HG02759 (cell line): ENCODE measurements around the gene PTPRT.

Experiments
- ATAC-seq: cut with Tn5 transposase; IDR thresholded peaks from one replicate; pipeline ENCODE4 v1.9.1; 2021; ENCODE audit warnings: mild to moderate bottlenecking, moderate library complexity; ENCODE audit not compliant: unreplicated experiment

Gene PTPRT

GRCh38 chr20:43028470-43028869 is 161.2 kb downstream of the PTPRT start:
- no peak for ATAC-seq

GRCh38 chr20:43023836-43024235 is 165.9 kb downstream of the PTPRT start:
- no peak for ATAC-seq

DNA sequence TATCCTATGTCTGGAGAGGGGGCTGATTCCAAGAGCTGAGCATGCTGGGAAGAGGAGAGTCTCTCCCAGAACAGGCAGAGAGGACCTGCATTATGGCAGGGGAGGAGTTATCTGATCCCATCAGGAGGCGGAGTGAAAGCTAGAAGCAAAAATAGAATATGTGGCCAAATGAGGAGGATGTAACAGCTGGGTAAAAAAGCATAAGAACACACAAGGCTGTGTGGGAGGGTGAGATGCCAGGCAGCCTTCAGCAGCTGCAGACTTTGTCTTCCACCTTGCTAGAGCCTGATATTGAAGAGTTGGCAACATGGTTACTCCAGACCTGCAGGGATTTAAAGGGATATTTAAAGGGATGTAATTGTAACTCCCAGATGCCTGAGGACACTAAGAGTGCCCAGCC is 167.1 kb downstream of the PTPRT start:
- no peak for ATAC-seq

DNA sequence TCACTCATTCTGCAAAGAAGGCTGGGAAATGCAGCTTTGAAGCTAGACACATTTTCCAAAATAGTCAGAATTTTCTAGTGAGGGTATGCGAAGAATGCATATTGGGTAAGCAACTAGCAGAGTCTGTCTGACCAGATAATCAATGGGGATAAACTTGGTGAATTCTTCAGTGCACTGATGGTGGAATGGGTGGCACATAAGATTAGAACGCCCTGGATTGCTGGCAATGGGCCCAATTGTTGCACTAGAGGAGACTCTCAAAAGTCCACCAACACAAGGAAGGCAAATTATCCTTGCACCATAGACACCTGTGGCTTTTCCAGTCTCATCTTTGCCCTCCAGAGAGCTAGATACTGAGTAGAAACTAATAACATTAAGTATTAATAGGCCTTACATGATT is 167.6 kb downstream of the PTPRT start:
- ATAC-seq, result no peak

- no peak for ATAC-seq
Observed at GRCh38 chr20:43017241-43018030, 172.3 kb downstream of the PTPRT start.

DNA sequence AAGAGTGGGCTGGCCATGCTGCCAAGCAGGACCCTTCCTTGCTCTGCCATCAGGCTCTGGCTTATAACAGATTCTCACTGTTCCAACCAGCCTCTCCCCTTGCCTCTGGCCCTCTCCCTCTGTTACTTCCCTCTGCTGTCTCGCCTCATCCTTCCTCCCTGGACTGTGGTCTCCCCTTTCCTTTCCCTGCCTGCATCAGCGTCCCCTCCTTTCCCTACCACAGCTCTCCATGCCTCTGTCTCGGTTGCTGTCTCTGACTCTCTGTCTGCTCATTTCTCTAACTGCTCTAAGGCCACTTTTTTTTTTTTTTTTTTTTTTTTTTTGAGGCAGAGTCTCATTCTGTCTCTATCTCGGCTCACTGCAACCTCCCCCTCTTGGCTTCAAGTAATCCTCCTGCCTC is 173.4 kb downstream of the PTPRT start:
- no peak for ATAC-seq

DNA sequence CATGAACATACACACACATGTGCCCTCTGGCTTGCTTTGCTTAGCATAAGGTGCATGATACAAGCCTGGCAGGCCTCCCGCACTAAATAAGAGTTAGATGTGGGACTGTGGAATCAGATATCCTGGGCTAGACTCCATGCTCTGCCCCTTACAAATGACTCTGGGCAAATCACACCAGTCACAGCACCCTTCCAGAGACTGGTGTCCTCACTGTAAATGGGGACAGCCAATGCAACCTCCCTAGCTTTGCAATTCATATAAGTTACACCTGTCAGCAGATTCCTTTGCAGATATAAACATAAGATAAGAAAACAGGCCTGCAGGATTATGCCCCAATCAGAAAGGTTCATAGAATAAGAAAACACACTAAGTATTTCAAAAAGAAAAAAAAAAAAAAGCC is 174.1 kb downstream of the PTPRT start:
- no peak for ATAC-seq

DNA sequence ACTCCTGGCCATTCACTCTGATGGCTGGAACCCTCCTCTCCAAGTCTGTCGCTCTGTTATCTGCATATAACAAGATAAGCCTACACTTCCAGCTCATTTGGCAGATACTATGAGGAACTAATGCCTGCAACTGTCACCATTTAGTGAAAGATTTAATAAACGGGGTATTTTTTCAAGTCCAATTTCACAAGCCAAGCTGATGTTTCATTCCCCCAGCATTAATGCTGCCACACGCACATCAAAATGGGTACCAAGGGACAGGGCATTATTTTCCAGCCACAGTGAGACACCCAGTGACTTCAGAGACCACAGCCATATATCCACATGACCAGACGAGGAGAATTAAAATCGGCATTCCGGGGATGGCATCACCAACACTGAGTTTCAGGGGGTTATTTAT is 175.5 kb downstream of the PTPRT start:
- no peak for ATAC-seq

GRCh38 chr20:43011491-43011890 is 178.2 kb downstream of the PTPRT start:
- no peak for ATAC-seq

DNA sequence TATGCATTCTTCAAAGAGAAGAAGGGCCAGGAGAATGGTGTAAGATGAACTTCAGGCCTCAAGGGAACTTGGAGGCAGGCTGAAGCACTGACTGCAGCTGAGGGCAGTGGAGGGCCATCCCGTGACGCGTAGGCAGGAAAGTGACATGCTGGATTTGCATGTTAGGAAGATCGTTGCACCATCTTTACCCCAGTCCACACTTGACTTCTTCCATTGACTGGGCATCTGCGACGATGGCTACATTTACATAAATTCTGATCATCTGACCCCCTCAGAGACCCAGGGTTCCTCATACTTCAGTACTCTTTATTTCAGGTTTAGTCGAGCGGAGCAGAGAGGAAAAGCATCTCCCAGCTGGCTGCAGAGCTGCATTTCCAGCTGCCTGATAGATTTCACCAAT is 180.2 kb downstream of the PTPRT start:
- ATAC-seq, result no peak

- ATAC-seq, result no peak
Observed at GRCh38 chr20:43007525-43007924, 182.2 kb downstream of the PTPRT start.

- no peak for ATAC-seq
Observed at GRCh38 chr20:43006651-43007375, 182.9 kb downstream of the PTPRT start.

DNA sequence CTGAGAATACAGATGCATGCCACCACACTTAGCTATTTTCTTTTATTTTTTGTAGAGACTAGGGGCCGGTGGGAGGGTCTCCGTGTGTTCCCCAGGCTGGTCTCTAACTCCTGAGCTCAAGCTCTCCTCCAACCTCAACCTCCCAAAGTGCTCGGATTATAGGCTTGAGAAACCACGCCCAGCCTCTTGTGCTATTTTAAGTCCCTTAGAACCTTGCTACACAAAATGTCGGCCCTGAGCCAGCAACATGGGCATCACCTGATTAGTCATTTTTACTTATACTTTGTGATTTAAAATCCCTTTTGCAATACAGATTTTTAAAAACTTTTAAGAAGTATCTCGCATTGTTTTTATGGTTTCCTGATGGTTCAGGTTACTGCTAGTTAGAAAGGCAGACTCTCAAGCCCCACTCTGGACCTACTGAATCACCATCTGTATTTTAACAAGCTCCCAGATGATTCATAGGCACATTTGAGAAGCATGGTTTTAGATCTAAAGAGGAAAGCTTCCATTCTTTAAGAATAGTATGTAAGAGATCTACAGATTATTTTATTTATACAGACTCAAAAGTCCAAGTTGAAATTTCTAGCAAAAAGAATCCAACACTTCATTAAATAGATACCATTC is 186.3 kb downstream of the PTPRT start:
- ATAC-seq, result no peak

DNA sequence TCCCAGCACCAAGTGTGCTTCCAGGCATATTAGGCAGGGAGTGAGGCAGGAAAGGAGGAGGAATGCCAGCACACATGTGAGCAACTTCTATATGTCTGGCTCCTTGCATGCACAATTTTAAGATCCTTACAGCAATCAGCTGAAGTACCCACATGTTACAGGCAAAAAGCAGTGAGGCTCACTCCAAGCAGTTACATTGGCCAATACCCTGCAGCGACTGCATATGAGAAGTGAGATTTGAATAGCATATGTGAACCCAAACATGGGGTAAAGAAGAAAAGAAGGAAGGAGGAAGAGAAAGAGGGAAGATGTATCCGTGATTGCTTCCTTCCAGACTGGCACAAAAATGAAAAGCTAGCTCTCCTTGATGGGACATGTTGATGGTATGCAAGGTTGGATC is 193.6 kb downstream of the PTPRT start:
- no peak for ATAC-seq

DNA sequence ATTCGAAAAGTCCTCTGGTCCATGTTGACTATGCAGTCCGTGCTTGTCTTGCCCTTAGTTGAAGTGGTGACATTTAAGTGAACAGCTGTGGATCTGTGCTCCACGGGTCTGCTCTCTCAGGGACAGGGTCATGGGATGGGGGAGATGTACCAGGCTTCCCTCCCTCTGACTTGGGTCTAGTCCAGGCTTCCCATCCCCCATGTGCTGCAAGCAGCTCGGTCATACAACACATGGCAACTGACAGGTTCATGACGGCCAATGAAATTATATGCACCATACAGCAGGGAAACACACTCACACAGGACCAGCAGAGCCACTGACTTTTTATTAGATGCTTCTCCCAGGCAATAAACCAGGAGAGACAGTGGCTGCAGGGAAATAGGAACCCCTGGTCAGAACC is 201.4 kb downstream of the PTPRT start:
- ATAC-seq, result no peak

DNA sequence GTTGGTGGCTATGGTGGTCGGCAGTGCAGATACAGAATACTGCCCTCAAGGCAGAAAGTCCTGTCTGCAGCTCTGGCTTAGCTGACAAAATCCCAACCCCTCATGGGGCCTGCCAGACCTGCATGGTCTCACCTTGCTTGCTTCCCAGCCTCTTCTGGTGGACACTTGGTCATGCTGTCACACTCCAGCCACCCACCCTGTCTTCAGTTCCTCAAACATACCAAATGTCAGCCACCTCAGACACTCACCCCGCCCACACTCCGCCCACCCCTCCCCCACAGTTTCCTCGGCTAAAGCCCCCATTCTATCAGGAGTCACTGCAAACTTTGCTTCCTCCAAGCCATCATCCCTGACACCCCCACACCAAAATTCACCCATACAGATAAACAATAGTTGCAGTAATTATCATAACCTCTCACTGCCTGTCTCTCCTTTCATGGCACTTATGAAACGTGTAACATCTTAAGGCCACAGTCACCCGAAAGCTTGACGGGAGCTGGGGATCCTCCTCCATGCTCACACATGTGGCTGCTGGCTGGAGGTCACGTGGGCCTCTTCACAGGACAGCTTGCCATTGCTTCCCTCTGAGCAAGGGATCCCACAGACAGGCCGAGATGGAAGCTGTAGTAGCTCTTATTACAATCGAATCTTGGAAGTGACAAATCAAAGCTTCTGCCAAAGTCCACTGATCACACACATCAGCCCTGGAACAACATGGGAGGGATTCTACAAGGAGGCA is 202.2 kb downstream of the PTPRT start:
- ATAC-seq, result no peak

- no peak for ATAC-seq
Observed at GRCh38 chr20:42986143-42986773, 203.4 kb downstream of the PTPRT start.

- no peak for ATAC-seq
Observed at GRCh38 chr20:42985628-42986027, 204.1 kb downstream of the PTPRT start.

GRCh38 chr20:42982218-42982617 is 207.5 kb downstream of the PTPRT start:
- ATAC-seq, result no peak

DNA sequence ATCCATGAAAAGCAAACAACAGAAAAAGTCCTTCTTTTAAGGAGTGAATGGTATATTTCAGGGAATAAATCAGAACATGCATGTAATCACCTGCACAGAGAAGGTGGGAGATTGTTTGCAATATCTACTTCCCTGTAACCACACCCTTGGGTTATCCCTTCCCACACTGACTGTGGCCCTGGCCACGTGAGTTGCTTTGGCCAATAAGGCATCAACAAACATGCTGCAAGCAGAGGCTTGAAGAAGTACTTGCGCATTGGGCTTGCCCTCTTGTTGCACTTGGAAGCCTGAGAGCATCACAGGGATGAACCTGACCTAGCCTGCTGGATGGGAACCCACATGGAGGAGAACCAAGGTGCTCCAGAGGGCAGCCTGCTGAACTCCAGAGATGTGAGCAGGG is 208.5 kb downstream of the PTPRT start:
- no peak for ATAC-seq

DNA sequence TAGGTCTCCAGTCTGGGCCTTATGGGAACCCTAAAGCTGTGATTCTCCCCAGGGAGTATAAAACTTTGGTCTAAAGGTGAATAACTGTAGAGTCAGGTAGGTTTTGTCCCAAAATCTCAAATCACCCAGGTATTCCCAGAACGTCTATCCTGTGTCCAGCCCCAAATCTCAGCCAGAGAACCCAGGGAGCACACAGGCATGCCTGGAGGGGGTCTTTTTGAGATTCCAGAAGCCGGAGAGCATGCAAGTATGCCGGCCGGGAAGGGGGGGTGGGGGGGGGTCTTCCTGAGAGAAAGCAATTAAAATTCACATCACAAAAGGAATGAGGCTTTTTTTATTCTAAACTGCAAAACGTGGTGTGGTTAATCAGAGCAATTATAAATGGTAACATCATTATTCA is 210.0 kb downstream of the PTPRT start:
- ATAC-seq, result no peak
